ENCODE measurements around the gene NXN.
A peak's percentile ranks its signal among the peaks of the same experiment; 100 is the strongest.
"Not testable (repeated sequence)": the region's sequence is repeated elsewhere in the genome, so short reads cannot be mapped to it uniquely, and the experiment has no call there.

Gene NXN

DNA sequence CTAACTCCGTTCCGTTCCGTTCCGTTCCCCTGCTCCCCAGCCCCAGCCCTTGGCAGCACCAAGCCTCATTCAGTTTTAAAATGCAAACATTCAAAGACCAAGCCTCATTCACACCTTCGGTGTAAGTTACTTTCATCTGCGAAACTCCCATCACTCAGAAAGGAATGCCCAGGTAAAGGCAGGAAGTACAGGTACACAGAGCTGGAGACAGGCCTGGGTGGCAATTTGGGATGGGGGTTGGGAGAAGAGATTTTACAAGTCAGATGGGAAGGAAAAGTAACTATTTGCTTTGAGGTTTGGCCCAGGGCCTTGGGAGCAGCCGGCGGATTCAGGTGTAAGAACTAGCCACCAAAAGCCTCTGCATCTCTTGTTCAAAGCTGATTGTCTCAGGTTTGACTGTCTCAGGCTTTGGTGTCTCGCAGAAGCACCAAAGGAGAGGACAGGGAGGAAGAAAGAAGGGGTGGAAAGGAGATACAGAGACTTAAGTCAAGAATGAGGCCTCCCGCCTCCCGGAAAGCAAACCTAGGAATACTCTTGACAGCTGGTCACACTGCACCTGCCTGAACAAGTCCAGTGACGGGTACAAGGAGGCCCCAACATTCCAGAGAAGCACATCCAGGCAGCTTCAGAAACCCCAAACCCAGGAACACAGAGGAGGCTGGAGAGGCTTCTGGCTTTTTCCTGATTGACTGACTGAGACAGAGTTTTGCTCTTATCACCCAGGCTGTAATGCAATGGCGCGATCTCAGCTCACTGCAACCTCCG, 54.7 kb downstream of the NXN start:
- DNase-seq (ENCODE audit: low read depth, low spot score) = no peak
- H3K4me3 ChIP-seq (ENCODE audit: low read depth, low read length) = no peak overlapping the region
- TF ChIP-seq, protein P1, sequence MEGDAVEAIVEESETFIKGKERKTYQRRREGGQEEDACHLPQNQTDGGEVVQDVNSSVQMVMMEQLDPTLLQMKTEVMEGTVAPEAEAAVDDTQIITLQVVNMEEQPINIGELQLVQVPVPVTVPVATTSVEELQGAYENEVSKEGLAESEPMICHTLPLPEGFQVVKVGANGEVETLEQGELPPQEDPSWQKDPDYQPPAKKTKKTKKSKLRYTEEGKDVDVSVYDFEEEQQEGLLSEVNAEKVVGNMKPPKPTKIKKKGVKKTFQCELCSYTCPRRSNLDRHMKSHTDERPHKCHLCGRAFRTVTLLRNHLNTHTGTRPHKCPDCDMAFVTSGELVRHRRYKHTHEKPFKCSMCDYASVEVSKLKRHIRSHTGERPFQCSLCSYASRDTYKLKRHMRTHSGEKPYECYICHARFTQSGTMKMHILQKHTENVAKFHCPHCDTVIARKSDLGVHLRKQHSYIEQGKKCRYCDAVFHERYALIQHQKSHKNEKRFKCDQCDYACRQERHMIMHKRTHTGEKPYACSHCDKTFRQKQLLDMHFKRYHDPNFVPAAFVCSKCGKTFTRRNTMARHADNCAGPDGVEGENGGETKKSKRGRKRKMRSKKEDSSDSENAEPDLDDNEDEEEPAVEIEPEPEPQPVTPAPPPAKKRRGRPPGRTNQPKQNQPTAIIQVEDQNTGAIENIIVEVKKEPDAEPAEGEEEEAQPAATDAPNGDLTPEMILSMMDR (IDR thresholded peaks at IDR 0.05; ENCODE audit: insufficient read depth, low read length, missing control alignments) = no peak
- ChIA-PET POLR2A (no interaction called here), CTCF (interaction anchor here (1.2 to 1.4 kb wide), 2 partner anchors 8 to 55 kb away, joined by 3 to 4 read pairs; partner anchors contain the start of gene NXN)

DNA sequence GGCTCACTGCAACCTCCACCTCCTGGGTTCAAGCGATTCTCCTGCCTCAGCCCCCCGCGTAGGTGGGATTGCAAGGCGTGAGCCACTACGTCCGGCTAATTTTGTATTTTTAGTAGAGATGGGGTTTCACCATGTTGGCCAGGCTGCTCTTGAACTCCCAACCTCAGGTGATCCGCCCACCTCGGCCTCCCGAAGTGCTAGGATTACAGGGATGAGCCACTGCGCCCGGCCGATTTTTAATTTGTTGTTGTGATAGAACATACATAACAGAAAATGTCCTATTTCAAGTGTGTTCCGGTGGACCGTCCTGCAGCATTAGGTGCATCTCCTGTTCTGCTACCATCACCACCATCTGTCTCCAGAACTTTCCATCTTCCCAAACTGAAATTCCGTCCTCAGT, 55.3 kb downstream of the NXN start:
- H3K4me3 ChIP-seq (ENCODE audit: low read depth, low read length); POLR2A ChIA-PET; DNase-seq (ENCODE audit: low read depth, low spot score); CTCF ChIA-PET: not testable (repeated sequence)

DNA sequence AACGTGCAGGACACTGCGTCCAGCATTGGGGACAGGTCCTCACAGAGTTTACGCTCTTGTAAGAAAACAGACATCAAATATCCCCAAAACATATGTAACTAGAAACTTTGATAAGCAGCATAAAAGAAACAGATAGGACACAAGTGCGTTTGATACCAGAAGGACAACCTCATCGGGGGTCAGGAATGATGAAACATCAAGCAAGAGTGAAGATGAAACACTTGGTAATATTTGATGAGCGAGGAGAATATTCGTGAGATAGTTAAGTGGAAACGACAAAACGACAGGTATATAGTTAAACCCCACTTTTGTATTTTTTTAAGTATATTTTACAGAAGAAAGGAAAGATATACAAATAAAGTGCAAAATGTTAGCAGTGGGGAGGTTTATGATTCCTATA, 55.9 kb downstream of the NXN start:
- ChIA-PET CTCF (no interaction called here), POLR2A (no interaction called here)
- DNase-seq (ENCODE audit: low read depth, low spot score) = no peak
- TF ChIP-seq, protein P1 (IDR thresholded peaks at IDR 0.05; ENCODE audit: insufficient read depth, low read length, missing control alignments) = no peak
- H3K4me3 ChIP-seq (ENCODE audit: low read depth, low read length) = no peak overlapping the region

DNA sequence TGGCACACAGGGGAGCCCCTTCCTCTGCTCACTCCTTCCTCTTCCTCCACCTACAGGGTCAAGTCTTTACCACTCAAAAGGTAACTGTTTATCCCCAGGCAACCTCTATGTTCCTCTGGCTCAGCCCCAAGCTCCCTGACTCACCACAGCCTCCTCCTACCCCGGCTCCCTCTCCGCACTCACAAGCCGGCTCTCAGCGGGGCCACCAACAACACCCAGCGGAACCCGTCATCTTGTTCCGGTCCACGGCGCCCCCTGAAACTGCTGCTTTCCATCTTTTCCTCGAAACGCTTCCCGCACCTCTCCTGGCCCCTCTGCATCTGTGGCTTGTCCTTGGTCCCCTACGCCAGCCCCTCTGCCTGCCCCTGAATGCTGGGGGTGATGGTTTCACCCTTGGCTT, 58.4 kb downstream of the NXN start:
- CTCF ChIA-PET = no interaction called here
- no peak for DNase-seq (ENCODE audit: low read depth, low spot score)
- TF ChIP-seq, protein P1 (IDR thresholded peaks at IDR 0.05; ENCODE audit: insufficient read depth, low read length, missing control alignments) = no peak

DNA sequence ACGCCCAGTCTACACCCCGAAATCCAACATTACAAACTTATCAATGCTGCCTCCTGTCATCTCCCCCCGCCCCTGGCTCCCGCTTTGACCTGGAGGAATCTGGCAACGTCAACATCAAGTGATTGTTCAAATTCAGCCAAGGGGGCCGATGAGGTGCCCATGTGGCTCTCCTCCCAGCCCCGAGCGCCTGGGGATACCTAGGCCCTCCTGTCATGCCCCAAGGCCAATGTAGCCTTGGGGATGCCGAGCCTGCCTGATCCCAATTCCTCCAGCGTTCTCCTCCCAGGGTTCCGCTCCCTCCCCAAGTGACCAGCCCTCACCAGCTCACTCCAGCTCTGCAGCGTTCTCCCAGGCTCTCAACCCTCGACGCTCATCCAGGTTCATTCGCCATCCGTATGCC, 59.4 kb downstream of the NXN start:
- no peak for DNase-seq (ENCODE audit: low read depth, low spot score)
- POLR2A ChIA-PET = no interaction called here
- TF ChIP-seq, protein P1 (IDR thresholded peaks at IDR 0.05; ENCODE audit: insufficient read depth, low read length, missing control alignments) = no peak
- CTCF ChIA-PET = no interaction called here
- no peak overlapping the region for H3K4me3 ChIP-seq (ENCODE audit: low read depth, low read length)

More for the DNA sequence above, 58.4 kb downstream of the NXN start:
- no peak overlapping the region for H3K4me3 ChIP-seq (ENCODE audit: low read depth, low read length)
- POLR2A ChIA-PET = interaction anchor here (0.5 kb wide), 1 partner anchor 29 kb away, joined by 3 read pairs; no protein-coding TSS in a partner anchor

DNA sequence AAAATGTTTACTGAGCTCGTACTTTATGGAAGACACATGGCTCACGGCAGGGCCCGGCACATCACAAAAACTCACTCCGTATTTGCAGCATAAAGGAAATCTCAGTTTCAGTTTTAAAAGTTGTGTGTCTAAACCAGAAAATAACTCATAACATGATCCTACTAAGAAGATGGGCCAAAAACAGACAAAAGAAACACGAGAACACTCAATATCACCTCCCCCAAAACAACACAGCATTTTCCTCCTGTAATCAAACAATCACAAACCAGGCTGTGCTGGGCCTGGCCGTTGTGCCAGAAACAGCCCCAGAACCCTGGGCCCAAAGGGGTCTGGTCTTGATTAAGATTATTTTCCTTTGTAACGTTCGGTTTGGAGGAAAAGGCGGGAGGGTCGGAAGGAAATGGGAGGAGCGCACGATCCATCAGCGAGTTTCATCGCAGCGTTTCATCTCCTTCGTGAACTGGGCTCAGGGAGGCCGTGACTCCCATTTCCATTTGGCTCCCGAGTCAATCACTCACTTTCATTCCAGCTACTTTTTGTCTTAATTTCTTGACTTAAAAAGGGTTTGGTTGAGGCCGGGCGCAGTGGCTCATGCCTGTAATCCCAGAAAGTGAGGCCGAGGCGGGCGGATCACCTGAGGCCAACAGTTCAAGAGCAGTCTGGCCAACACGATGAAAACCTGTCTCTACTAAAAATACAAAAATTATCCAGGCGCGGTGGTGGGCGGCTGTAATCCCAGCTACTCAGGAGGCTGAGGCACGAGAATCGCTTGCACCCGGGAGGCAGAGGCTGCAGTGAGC, 61.4 kb downstream of the NXN start:
- ChIA-PET CTCF (interaction anchor here (1.3 to 1.5 kb wide), 4 partner anchors 7 to 62 kb away, joined by 3 to 6 read pairs (median 4); partner anchors contain the start of gene NXN), POLR2A (interaction anchor here (0.9 to 1.5 kb wide), 2 partner anchors 10 to 33 kb away, joined by 4 read pairs; no protein-coding TSS in a partner anchor)
- H3K4me3 ChIP-seq (ENCODE audit: low read depth, low read length) = peak overlapping the region; percentile 39
- DNase-seq (ENCODE audit: low read depth, low spot score) = no peak
- TF ChIP-seq, protein P1 (IDR thresholded peaks at IDR 0.05; ENCODE audit: insufficient read depth, low read length, missing control alignments) = no peak
